K562 (cell line): ENCODE data around the gene PRSS50. TPM values are rescaled to one million over a fixed set of nuclear protein-coding genes. Genes with fewer than 3 reads are reported as not detected.

Experiments
- ATAC-seq: fragments of 200-7000 bp; cut with Tn5 transposase; 3 replicates; pipeline ENCODE4 v1.9.1; 2020; ENCODE audit warnings: moderate library complexity
- BruUV-seq: library from RNA; stranded (reverse); fragments of 400-500 nt; replicated peaks from 2 replicates; lab custom pipeline; 2021; lab: Mats Ljungman, UMichigan
- CTCF ChIA-PET: fragments of 300-600 bp; formaldehyde crosslinking; extraction: SDS; loops from one replicate; lab custom pipeline; 2021; ENCODE audit warnings: low intra/inter-chr PET ratio; lab: Yijun Ruan, JAX
- POLR2A ChIA-PET: fragments of 300-600, 350-650 bp; sonication (Branson Sonifier 250); formaldehyde crosslinking; extraction: SDS; loops from one replicate; lab custom pipeline; 2021; ENCODE audit warnings: antibody characterized with exemption, inconsistent platforms; lab: Yijun Ruan, JAX
- DNase-seq, 4 experiments: peaks; one replicate each; pipeline versions ENCODE4 v3.0.0 to v3.0.0-alpha.2; 2011 to 2018; ENCODE audit warnings: low spot score in 3 of 4, mixed read lengths in 3 of 4; ENCODE audit errors: extremely low read depth in 1 of 4
- FAIRE-seq: peaks from 2 replicates; lab custom pipeline; 2011; peaks lifted over from hg19 to GRCh38; lab: Jason Lieb, UNC
- H2AFZ ChIP-seq: 2 replicates; pipeline ENCODE4 v1.6.0; 2011; ENCODE audit warnings: low read depth, low read length, control low read depth, inconsistent platforms
- H3K27ac ChIP-seq: fragments of 200-600 bp; 3 replicates; pipeline ENCODE4 v1.8.0; 2011; ENCODE audit warnings: low read depth, mild to moderate bottlenecking, control low read depth, inconsistent platforms, low read length, moderate library complexity, mixed read lengths; ENCODE audit errors: extremely low read depth
- H3K27me3 ChIP-seq, 2 experiments: fragments of 300-600 bp in 1 of 2; 2 replicates in 1 of 2; 3 replicates in 1 of 2; pipeline versions ENCODE4 v1.6.0 to v1.8.0; 2011; ENCODE audit warnings: inconsistent platforms in 2 of 2, low read length in 2 of 2, mild to moderate bottlenecking in 1 of 2, mixed read lengths in 1 of 2, moderate library complexity in 1 of 2; ENCODE audit not compliant: control insufficient read depth in 2 of 2, insufficient read depth in 2 of 2
- H3K36me3 ChIP-seq: fragments of 300-600 bp; 3 replicates; pipeline ENCODE4 v1.8.0; 2011; ENCODE audit warnings: mild to moderate bottlenecking, low read length, inconsistent platforms; ENCODE audit not compliant: control insufficient read depth, insufficient read depth
- H3K4me1 ChIP-seq, 2 experiments: fragments of 200-600 bp in 1 of 2; replicated peaks in 1 of 2; 2 replicates in 1 of 2; 3 replicates in 1 of 2; pipeline versions ENCODE4 v1.5.1 to v1.8.0; 2011; ENCODE audit warnings: inconsistent platforms in 2 of 2, low read length in 2 of 2, mild to moderate bottlenecking in 1 of 2, mixed read lengths in 1 of 2, moderate library complexity in 1 of 2; ENCODE audit not compliant: control insufficient read depth in 2 of 2, insufficient read depth in 2 of 2
- H3K4me2 ChIP-seq: 2 replicates; pipeline ENCODE4 v1.6.1; 2011; ENCODE audit warnings: low read length, control low read depth, inconsistent platforms, mixed read lengths; ENCODE audit not compliant: insufficient read depth
- H3K4me3 ChIP-seq: fragments of 200-600 bp; sonication (generic), shearing (Covaris generic); 2 replicates; pipeline ENCODE4 v1.5.1; 2016; ENCODE audit warnings: control low read depth, inconsistent platforms
- H3K79me2 ChIP-seq: fragments of 200-600 bp; 3 replicates; pipeline ENCODE4 v1.8.0; 2011; ENCODE audit warnings: low read length, inconsistent platforms; ENCODE audit not compliant: control insufficient read depth, insufficient read depth
- H3K9ac ChIP-seq, 2 experiments: 2 replicates each; pipeline versions ENCODE4 v1.6.0 to v1.6.1; 2011; ENCODE audit warnings: low read depth in 2 of 2, low read length in 2 of 2, control low read depth in 1 of 2, inconsistent platforms in 1 of 2, mild to moderate bottlenecking in 1 of 2, mixed read lengths in 1 of 2; ENCODE audit not compliant: insufficient read depth in 1 of 2
- H3K9me1 ChIP-seq: one replicate; pipeline ENCODE4 v1.6.0; 2011; ENCODE audit warnings: inconsistent platforms, mild to moderate bottlenecking, low read length, moderate library complexity; ENCODE audit not compliant: control insufficient read depth, insufficient read depth
- H3K9me3 ChIP-seq: replicated peaks from 2 replicates; pipeline ENCODE4 v1.5.1; 2011; ENCODE audit warnings: low read depth, low read length, inconsistent platforms; ENCODE audit not compliant: control insufficient read depth, insufficient read depth
- H4K20me1 ChIP-seq: replicated peaks from 2 replicates; pipeline ENCODE4 v1.6.1; 2011; ENCODE audit warnings: low read length, inconsistent platforms, mixed read lengths; ENCODE audit not compliant: control insufficient read depth, insufficient read depth
- BDP1 ChIP-seq: IDR thresholded peaks from 3 replicates; pipeline ENCODE4 v1.6.1; 2011; ENCODE audit not compliant: insufficient read length, insufficient read depth
- BRD9 ChIP-seq: fragments of 450-650 bp; IDR thresholded peaks from 2 replicates; pipeline ENCODE4 v1.6.1; 2018; ENCODE audit warnings: low read depth; ENCODE audit not compliant: partially characterized antibody
- CEBPB ChIP-seq: fragments of 450-650 bp; IDR thresholded peaks from 2 replicates; pipeline ENCODE4 v1.6.1; 2016; ENCODE audit warnings: missing genetic modification characterization, missing compliant biosample characterization
- CREB1 ChIP-seq, 2 experiments: sonication (generic) in 1 of 2; formaldehyde crosslinking in 1 of 2; IDR thresholded peaks; 2 replicates each; pipeline versions ENCODE4 v1.6.1 to v1.8.0; 2012 to 2022; ENCODE audit warnings: inconsistent platforms in 1 of 2, mild to moderate bottlenecking in 1 of 2, missing genetic modification reagents in 1 of 2, moderate library complexity in 1 of 2
- GTF2E2 ChIP-seq: fragments of 200-800 bp; sonication (Bioruptor generic); IDR thresholded peaks from 2 replicates; pipeline ENCODE4 v1.6.1; 2016; ENCODE audit warnings: missing genetic modification characterization, missing compliant biosample characterization
- HOXB6 ChIP-seq: fragments of 250-450 bp; sonication (Bioruptor Pico); IDR thresholded peaks from 2 replicates; pipeline ENCODE4 v1.5.1; 2022; ENCODE audit warnings: mild to moderate bottlenecking, borderline replicate concordance
- IRF2 ChIP-seq: sonication (generic); formaldehyde crosslinking; IDR thresholded peaks from 2 replicates; pipeline ENCODE4 v1.8.1; 2022; ENCODE audit warnings: mild to moderate bottlenecking, missing genetic modification reagents
- KLF1 ChIP-seq: fragments of 450-650 bp; IDR thresholded peaks from 2 replicates; pipeline ENCODE4 v1.6.1; 2016; ENCODE audit warnings: missing genetic modification characterization, missing compliant biosample characterization
- KLF13 ChIP-seq: fragments of 450-650 bp; IDR thresholded peaks from 2 replicates; pipeline ENCODE4 v1.6.1; 2016; ENCODE audit warnings: missing genetic modification characterization, low read depth, mild to moderate bottlenecking, missing compliant biosample characterization, moderate library complexity, borderline replicate concordance
- MAZ ChIP-seq, 2 experiments: fragments of 450-650 bp in 1 of 2; sonication (generic) in 1 of 2; formaldehyde crosslinking; IDR thresholded peaks in 1 of 2; conservative IDR thresholded peaks in 1 of 2; 2 replicates each; pipeline versions ENCODE4 v1.4.0 to v1.5.0; 2020; ENCODE audit warnings: mild to moderate bottlenecking in 1 of 2, missing genetic modification reagents in 1 of 2
- MEIS2 ChIP-seq: fragments of 450-650 bp; IDR thresholded peaks from 2 replicates; pipeline ENCODE4 v1.6.1; 2014; ENCODE audit warnings: mild to moderate bottlenecking; ENCODE audit not compliant: partially characterized antibody
- NFE2L1 ChIP-seq: fragments of 450-650 bp; IDR thresholded peaks from 2 replicates; pipeline ENCODE4 v1.6.1; 2016; ENCODE audit warnings: missing genetic modification characterization, low read depth, mild to moderate bottlenecking, missing compliant biosample characterization, moderate library complexity, borderline replicate concordance
- NR1H2 ChIP-seq: sonication (generic); formaldehyde crosslinking; IDR thresholded peaks from 2 replicates; pipeline ENCODE4 v1.4.0; 2020; ENCODE audit warnings: mild to moderate bottlenecking, missing genetic modification reagents
- POLR3G ChIP-seq: IDR thresholded peaks from 2 replicates; pipeline ENCODE4 v1.6.1; 2011; ENCODE audit not compliant: insufficient read length, insufficient replicate concordance; ENCODE audit errors: extremely low read depth
- PTBP1 ChIP-seq: fragments of 200-400 bp; formaldehyde crosslinking; IDR thresholded peaks from 2 replicates; pipeline ENCODE4 v1.6.1; 2017; ENCODE audit warnings: low read depth, low read length
- SIN3B ChIP-seq: fragments of 450-650 bp; IDR thresholded peaks from 2 replicates; pipeline ENCODE4 v1.6.1; 2017; ENCODE audit warnings: low read depth, mild to moderate bottlenecking, moderate library complexity
- ZNF175 ChIP-seq: fragments of 200-800 bp; sonication (Bioruptor generic); IDR thresholded peaks from 2 replicates; pipeline ENCODE4 v1.6.1; 2016; ENCODE audit warnings: low read depth, mild to moderate bottlenecking, missing genetic modification characterization, missing compliant biosample characterization
- ZNF232 ChIP-seq: sonication (generic); formaldehyde crosslinking; IDR thresholded peaks from 2 replicates; pipeline ENCODE4 v1.8.0; 2022; ENCODE audit warnings: mild to moderate bottlenecking, missing genetic modification reagents
- ZNF384 ChIP-seq: IDR thresholded peaks from 2 replicates; pipeline ENCODE4 v1.6.1; 2012; ENCODE audit warnings: low read depth, low read length, improper control_type of control experiment
- WGBS: fragments of 100-300 bp; shearing (Covaris generic); methylation state at CpG from one replicate; pipeline ENCODE4 v1.1.6; 2016; ENCODE audit warnings: low coverage, mixed read lengths; ENCODE audit not compliant: insufficient coverage; ENCODE audit errors: missing lambda C conversion rate; 5-methylcytosine and 5-hydroxymethylcytosine counted together
- in situ Hi-C: fragments of 300-500 bp; cut with MboI; formaldehyde crosslinking; loops from 4 replicates; pipeline ENCODE4 v1.15.0; 2018; ENCODE audit warnings: inconsistent platforms, mixed read lengths
- intact Hi-C: fragments of 100-400 bp; cut with micrococcal nuclease; formaldehyde crosslinking; loops from 2 replicates; pipeline ENCODE4 v1.14.2; 2022
- polyA plus RNA-seq, 8 experiments: library from polyadenylated mRNA; depleted of rRNA in 4 of 8; stranded (reverse) in 5 of 8; unstranded in 3 of 8; fragments of >200 nt; fragmentation: Nextera tagmentation in 2 of 8; fragmentation: Illumina TruSeq in 1 of 8; extraction: Ambion mirVana in 2 of 8; extraction: Trizol in 1 of 8; gene quantifications; 2 replicates each; pipeline versions ENCODE4 v1.2.1 to v1.2.3, GENCODE V29; 2011 to 2014; ENCODE audit warnings: inconsistent platforms in 1 of 8, missing spikeins in 1 of 8
- total RNA-seq, 7 experiments: library from RNA; depleted of rRNA in 6 of 7; stranded (reverse); fragments of >200 nt in 6 of 7; fragmentation: Illumina TruSeq in 2 of 7; extraction: Trizol in 2 of 7; gene quantifications; 2 replicates each; pipeline versions ENCODE4 v1.2.1 to v1.2.3, GENCODE V29; 2011 to 2021; ENCODE audit warnings: low replicate concordance in 1 of 7
- TF ChIP-seq, protein P1 (sequence below): sonication (generic); formaldehyde crosslinking; IDR thresholded peaks from 2 replicates; pipeline ENCODE4 v1.9.0; 2022; ENCODE audit warnings: mild to moderate bottlenecking, missing genetic modification reagents

The PRSS50 gene
- total and polyA plus RNA-seq, 9 of the 15 experiments (the other 6 are each of a cell fraction or from before 2014, with no cell fraction given) = 0.01 TPM; not detected in 8

DNA sequence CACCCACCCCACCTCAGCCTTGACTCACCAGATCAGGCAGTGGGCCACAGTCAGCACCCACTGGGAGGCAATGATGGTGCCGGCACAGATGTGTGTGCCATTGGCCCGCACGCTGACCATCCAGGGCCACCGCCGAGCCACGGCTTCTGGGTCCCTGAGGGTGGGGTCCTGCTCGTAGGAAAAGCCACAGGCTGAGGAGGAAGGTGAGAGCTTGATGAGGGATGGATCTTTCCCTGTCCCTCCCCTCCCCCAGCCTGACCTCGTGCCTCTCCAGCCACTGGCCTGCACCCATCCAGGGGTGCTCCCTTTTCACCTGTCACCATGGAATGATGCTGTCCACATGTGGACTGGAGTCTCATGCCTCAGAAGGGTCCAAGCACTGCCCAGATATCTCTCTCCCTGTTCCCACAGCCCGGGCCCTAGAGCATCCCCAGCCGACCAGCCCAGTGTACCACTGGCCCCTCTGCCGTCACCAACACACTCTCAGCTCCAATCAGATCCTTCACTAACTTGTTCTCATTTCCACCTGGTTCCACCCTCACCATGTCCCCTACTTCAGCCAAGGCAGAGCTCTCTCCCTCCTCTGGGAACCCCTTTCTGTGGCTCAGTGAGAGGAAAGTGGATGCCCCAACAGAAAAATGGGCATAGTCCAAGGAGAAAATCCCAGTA lies 2.0 kb downstream of the PRSS50 start (continued):
- TF ChIP-seq ZNF232 (no peak), SIN3B (no peak)

DNA sequence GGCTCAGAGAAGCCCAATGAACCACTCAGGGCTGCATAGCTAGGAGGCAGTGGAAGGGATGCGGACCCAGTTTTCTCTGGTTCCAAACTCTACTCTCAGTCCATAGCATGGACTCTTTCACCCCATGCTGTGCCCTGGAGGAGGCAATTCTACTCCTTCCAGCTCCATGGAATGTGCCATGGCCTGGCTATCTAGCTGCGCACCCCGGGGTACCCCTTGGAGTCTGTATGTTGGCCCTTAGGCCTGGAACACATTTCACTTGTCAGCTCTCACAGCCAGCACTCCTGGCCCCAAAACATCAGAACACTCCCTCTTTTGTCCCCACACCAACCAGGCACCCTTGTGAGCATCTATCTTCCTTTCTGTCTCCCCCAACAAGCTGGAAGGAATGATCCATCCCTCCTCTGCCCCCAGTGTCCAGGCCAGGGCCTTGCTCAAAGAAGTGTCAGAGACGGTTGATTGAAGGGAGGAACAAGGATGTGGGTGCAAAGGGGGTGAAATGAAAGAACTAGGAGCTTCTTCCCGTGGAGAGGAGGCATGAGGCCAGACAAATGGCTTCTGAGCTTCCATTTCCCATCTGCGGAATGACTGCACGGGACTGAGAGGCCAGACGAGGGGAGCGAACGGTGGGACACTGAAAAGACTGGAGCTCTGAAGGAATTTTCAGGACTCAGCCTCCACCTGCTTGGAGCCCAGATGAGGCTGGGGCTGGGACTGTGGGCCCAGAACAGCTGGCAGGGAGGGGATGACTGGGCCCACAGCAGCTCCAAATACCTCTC lies 2.8 kb downstream of the PRSS50 start:
- in situ Hi-C loops = loop anchor here (5.0 to 10.0 kb wide), 2 partner anchors 182 to 640 kb away; no protein-coding TSS in a partner anchor
- no TSS peak for BruUV-seq
- Histone ChIP-seq H3K9ac (no peak overlapping the region), H2AFZ (no peak overlapping the region), H3K27ac (no peak overlapping the region), H3K36me3 (no peaks in the 10 kb centered on the region), H3K9me3 (no peaks in the 10 kb centered on the region), H3K4me1 (peaks cover 0 to 10% of the 10 kb centered on the region in 2 experiments; a peak in 1 of 5 replicates), H3K9me1 (no peaks in the 10 kb centered on the region), H3K79me2 (no peaks in the 10 kb centered on the region), H4K20me1 (peaks cover 8% of the 10 kb centered on the region), H3K4me3 (no peak overlapping the region), H3K27me3 (peaks cover 18 to 72% of the 10 kb centered on the region in 2 experiments), H3K4me2 (no peak overlapping the region)
- ChIA-PET POLR2A (interaction anchor here (0.6 to 1.8 kb wide), 7 partner anchors 12 to 238 kb away, joined by 3 to 5 read pairs (median 3); no protein-coding TSS in a partner anchor), CTCF (no interaction called here)
- DNase-seq = no peak
- 3% methylated on average over 10 of the region's 10 CpGs for WGBS
- ATAC-seq = no peak
- intact Hi-C loops = no loop called here
- FAIRE-seq = no peak
- TF ChIP-seq ZNF384 (no peak), CEBPB (tag) (no peak), GTF2E2 (no peak), MAZ (CRISPR knock-in tag; conservative IDR thresholded peaks at IDR 0.05 in 1 of 2, IDR thresholded peaks at IDR 0.05 in 1 of 2) (no peak), ZNF175 (CRISPR knock-in tag) (no peak), KLF1 (tag) (no peak), CREB1 (IDR thresholded peaks at IDR 0.05) (no peak), CREB1 (CRISPR knock-in tag; IDR thresholded peaks at IDR 0.05) (no peak), PTBP1 (no peak), KLF13 (tag) (no peak), BDP1 (no peak), NR1H2 (CRISPR knock-in tag) (no peak), IRF2 (no peak), POLR3G (no peak), NFE2L1 (tag) (no peak), MEIS2 (no peak), HOXB6 (CRISPR knock-in tag) (no peak), BRD9 (no peak)
- TF ChIP-seq, protein P1, sequence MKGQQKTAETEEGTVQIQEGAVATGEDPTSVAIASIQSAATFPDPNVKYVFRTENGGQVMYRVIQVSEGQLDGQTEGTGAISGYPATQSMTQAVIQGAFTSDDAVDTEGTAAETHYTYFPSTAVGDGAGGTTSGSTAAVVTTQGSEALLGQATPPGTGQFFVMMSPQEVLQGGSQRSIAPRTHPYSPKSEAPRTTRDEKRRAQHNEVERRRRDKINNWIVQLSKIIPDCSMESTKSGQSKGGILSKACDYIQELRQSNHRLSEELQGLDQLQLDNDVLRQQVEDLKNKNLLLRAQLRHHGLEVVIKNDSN (CRISPR knock-in tag) = no peak
